ENCODE measurements around the gene DVL1.
"Not testable (repeated sequence)": the region's sequence is repeated elsewhere in the genome, so short reads cannot be mapped to it uniquely, and the experiment has no call there.

Gene DVL1

GRCh38 chr1:1349256-1350012, at the start of gene DVL1:
DVL1 (minus strand) TSS chr1:1349418; CDS start chr1:1349065, 353 bp downstream.
- no peak for DNase-seq (ENCODE audit: low read depth, low spot score)

GRCh38 chr1:1398677-1399186, 49.5 kb upstream of the DVL1 start:
- no peak for DNase-seq (ENCODE audit: low read depth, low spot score)

DNA sequence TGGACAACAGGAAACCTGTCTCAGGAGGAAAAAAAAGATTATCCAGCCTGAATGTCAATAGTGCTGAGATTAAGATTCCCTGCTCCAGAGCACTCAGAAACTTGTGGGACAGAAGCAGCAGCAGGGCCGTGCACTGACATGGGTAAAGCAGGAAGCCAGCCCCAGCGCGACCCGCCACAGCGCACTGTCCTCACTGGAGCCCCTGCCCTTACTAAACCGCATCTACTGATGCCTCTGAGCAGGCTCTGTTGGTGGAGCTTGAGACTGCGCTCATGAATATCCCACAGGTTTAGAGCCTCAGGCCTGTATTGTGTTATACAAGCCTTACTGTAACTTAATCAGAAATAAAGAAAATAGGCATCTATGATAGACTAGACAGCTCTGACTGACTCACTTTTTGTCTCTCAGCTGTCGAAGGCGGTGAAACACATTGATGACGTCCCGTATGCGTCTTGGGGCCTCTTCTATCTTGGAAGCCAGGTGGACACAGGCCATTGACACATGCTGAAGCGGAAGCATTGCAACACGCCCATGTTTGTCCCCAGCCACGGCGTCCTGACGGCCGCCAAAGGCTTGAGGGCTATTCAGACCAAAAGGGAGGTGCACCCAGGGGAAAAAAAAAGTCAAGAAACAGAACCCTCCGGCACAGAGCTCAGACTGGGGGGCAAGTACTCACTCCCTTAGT, 48.8 kb upstream of the DVL1 start:
- no peak for DNase-seq (ENCODE audit: low read depth, low spot score)

DNA sequence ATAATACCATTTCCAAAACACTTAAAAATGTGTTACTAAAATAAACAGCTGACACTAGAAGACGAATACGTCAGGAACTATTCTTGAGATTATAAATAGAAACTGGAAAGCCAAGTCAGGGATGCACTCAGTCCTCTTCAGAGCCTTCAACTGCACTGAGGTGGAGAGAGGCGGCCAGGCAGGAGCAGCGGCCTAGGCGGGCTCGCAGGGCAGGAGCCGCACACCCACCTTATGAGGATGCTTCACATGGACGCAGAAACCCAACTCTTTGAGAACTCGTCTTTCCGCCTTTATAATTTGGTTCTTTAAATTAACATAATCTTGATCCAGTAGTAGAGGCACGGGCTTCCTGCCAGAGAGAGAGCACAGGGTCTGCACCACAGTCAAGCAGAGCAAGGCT, 45.9 kb upstream of the DVL1 start:
- DNase-seq (ENCODE audit: low read depth, low spot score), result no peak

DNA sequence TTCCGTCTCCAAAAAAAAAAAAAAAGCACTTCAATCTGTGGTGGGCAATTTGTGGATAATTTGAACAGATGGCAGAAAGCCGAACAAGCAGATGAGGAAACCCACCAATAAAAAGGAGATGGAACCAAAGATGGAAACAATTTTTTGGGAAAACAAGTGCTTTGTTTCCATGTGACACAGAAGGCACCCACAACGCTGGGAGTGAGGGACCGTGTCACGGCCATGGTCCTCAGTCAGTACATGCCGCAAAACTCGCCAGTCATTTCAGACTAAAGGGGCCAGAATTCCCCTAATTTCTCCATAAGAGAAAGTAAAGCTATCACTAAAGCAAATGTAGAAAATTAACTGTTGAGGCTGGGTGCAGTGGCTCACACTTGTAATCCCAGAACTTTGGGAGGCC, 44.9 kb upstream of the DVL1 start:
- no peak for DNase-seq (ENCODE audit: low read depth, low spot score)

- DNase-seq (ENCODE audit: low read depth, low spot score), result no peak
Observed at GRCh38 chr1:1393428-1393827, 44.2 kb upstream of the DVL1 start.

GRCh38 chr1:1393014-1393413, 43.8 kb upstream of the DVL1 start:
- DNase-seq (ENCODE audit: low read depth, low spot score), result no peak

GRCh38 chr1:1391225-1391624, 42.0 kb upstream of the DVL1 start:
- no peak for DNase-seq (ENCODE audit: low read depth, low spot score)

- DNase-seq (ENCODE audit: low read depth, low spot score), result no peak
Observed at GRCh38 chr1:1390675-1391074, 41.5 kb upstream of the DVL1 start.

- no peak for DNase-seq (ENCODE audit: low read depth, low spot score)
Observed at GRCh38 chr1:1388078-1388472, 38.9 kb upstream of the DVL1 start.

DNA sequence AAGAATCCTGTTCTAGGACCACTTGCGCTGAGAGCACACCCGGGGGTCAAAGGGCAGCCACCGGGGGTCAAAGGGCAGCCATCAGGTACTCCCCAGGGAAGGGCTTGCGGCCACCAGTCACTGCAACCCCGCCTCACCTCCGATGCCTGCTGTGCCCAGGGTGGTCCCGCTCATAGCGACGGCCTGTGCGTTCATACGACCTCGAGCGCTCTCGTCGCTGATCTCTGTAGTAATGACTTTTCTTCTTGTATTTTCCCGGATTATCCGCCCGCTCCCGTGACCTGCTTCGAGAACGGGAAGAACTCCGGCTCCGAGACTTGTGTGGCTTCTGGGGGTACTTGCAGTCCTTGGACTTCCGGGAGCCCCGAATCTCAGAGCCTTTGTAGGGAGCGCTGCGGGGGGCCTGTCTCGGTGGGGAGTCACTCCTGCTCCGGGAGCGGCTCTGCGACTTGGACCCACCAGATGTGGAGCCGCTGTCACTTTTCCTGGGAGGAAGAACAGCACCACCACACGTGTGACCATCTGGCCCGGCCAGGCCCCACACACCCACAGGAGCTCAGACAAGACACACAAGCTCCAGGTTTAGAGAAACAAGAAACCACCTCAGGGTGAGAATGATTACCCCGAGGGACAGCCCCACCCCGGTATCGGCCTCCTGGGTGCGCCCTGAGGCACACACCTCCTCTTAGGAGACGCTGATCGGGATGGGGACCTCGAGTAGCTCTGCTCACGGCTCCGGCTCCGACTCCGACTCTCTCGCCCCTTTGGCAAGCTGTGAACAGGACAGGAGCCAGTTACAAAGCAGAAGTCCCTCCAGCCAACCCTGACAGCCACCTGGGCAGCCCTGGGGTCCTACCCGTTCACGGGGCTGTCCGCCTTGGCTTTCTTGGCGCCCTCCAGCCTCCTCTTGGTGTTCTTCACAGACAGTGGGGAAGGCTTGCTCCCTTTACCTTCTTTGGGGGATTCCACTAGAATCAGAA, 38.2 kb upstream of the DVL1 start:
- no peak for DNase-seq (ENCODE audit: low read depth, low spot score)

DNA sequence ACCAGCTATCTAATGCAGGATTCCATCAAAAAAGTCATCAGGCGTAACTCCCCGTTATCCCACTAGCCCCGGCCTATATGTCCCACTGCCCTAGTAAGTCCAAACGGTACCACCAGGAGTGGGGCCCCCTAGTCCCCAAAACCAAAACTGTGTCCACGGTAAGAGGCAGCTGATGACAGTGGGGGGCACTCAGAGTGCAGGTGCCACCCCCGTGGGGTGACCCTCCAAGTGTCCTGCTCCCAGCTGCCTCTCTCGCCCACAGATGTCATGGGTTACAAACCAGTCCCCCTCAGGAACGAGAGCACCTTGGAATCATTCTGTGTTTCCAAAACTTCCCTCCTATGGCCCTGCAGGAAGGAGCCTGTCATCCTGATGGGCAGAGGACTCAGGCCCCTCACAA, 36.7 kb upstream of the DVL1 start:
- DNase-seq (ENCODE audit: low read depth, low spot score), result no peak

GRCh38 chr1:1385339-1385738, 36.1 kb upstream of the DVL1 start:
- DNase-seq (ENCODE audit: low read depth, low spot score), result not testable (repeated sequence)

DNA sequence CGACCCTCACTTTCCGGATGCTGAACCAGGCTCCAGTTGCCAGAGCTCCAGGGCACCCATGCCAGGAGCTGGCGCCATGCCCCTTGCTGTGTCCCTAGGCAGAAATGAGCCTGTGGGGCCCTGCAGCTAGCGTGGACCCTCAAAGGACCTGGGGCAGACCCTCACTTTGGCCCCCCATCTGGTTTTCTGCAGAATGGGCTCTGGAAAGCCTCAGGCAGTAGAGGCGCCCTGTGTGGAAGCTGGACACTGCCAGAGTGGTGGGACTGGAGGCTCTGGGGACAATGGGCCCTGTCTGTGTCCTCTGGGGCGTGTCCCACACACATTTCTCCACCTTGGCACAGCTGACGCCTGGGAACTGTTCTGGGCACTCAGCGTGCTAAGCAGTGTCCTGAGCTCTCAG, 32.1 kb upstream of the DVL1 start:
- DNase-seq (ENCODE audit: low read depth, low spot score), result no peak

DNA sequence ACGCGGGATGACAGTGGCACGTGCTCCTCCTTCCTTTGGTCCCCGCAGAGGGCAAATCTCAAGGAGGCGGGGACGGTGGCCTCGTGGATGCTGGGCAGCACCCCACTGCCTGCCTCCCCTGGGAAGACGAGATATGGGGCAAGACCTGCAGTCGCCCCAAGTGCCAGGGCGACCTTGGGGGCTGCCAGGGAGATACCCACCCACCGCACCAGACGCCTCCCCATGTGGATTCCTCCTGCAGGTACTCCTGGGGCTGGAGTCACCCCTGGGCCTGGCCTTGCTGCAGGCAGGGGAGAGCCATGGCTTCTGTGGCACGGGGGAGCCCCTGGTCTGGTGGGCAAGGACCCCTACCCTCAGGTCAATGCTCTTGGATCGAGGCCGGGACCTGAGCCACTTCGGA, 31.6 kb upstream of the DVL1 start:
- no peak for DNase-seq (ENCODE audit: low read depth, low spot score)

DNA sequence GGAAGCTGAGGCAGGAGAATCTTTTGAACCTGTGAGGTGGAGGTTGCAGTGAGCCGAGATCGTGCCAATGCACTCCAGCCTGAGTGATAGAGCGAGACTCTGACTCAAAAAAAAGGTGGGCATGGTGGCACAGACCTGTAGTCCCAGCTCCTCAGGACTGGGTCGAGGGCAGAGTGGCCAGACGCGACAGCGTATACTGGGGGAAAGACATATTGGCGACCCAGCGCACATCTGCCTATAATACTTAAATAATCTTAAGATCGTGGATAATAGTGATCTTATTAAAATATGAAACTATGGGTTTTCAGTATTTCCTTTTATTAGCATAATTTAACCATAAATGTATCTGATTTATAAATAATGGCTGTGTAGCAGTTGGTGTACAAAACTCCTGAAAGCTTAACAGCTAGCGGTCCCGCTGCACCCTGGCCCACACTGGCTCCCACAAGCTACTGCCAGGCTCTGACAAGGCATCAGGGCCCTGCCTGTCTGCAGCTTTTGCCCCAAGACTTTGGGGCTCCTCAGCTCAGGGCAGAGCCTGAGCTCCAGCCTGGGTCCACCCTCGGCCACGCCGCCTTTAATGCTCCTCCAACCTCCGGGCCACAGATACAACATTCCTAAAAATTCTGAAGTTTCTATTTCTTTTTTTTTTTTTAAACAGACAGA, 28.5 kb upstream of the DVL1 start:
- DNase-seq (ENCODE audit: low read depth, low spot score), result no peak

DNA sequence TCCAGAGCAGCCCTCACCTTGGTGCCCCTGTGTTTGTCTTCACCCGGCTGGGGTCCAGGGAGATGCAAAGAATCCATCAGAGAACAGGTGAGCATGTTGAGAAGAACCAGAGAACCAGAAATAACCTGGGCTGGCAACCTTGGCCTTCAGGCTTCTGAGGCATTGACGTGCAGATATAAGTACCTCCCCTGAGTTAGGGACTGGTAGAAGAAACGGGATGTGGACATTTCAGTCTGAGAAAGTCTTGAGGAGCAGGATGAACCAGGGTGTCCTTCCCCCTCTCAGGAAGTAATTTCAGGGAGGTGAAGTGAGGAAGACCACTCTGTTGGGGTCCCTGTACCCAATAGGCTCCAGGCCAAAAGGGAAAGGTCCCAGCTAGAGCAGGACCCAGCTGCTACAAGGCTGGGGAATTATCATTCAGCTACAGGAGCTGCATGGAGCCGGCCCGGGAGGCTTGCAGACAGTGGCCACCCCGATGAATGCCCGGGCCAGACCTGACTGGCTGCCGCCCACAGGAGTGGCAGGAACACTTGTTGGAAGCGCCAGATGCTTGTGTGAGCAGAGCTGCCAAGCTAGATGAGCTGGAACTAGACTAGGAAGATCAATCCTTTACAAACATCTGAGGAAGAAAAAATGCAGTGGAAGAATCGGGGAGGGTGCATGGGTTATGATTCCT, 27.5 kb upstream of the DVL1 start:
- no peak for DNase-seq (ENCODE audit: low read depth, low spot score)

GRCh38 chr1:1374929-1375662, 25.9 kb upstream of the DVL1 start, which contains the start of gene AURKAIP1:
AURKAIP1 (minus strand) TSS chr1:1375207; CDS start chr1:1374756, 451 bp downstream.
- DNase-seq (ENCODE audit: low read depth, low spot score), result peak; percentile 99

- no peak for DNase-seq (ENCODE audit: low read depth, low spot score)
Observed at GRCh38 chr1:1374589-1374928, 25.3 kb upstream of the DVL1 start.

All from brain pericyte (primary cell).